GM23338 (cell line): Measurements from ENCODE around the gene POLR3A. TPM values are rescaled to one million over a fixed set of nuclear protein-coding genes. Genes with fewer than 3 reads are reported as not detected.

ENCODE experiments used
- ATAC-seq: fragments of 200-7000 bp; cut with Tn5 transposase; 3 replicates; pipeline ENCODE4 v1.9.1; 2020
- DNase-seq: peaks from one replicate; pipeline ENCODE4 v3.0.0-alpha.2; 2015; ENCODE audit warnings: low spot score
- H2AFZ ChIP-seq: fragments of 200-600 bp; sonication (generic); 2 replicates; pipeline ENCODE4 v1.8.0; 2016; ENCODE audit warnings: antibody characterized with exemption, mild to moderate bottlenecking, moderate library complexity
- H3F3A ChIP-seq: fragments of 200-600 bp; sonication (generic); replicated peaks from 2 replicates; pipeline ENCODE4 v1.8.0; 2017; ENCODE audit warnings: antibody characterized with exemption, mixed run types, low read depth
- H3K27ac ChIP-seq: fragments of 200-600 bp; sonication (generic); 2 replicates; pipeline ENCODE4 v1.6.1; 2016; ENCODE audit warnings: low read depth
- H3K27me3 ChIP-seq: fragments of 200-600 bp; sonication (generic); 2 replicates; pipeline ENCODE4 v1.8.0; 2016; ENCODE audit warnings: mild to moderate bottlenecking, mixed run types, moderate library complexity; ENCODE audit not compliant: insufficient read depth
- H3K36me3 ChIP-seq: fragments of 200-600 bp; sonication (generic); 2 replicates; pipeline ENCODE4 v1.8.0; 2016; ENCODE audit warnings: mild to moderate bottlenecking; ENCODE audit not compliant: insufficient read depth
- H3K4me1 ChIP-seq: fragments of 200-600 bp; sonication (generic); 2 replicates; pipeline ENCODE4 v1.8.0; 2016; ENCODE audit warnings: mild to moderate bottlenecking, moderate library complexity; ENCODE audit not compliant: insufficient read depth
- H3K4me2 ChIP-seq: fragments of 200-600 bp; sonication (generic); 2 replicates; pipeline ENCODE4 v1.7.1; 2017; ENCODE audit warnings: mixed run types
- H3K4me3 ChIP-seq: fragments of 200-600 bp; sonication (generic); 2 replicates; pipeline ENCODE4 v1.6.1; 2016; ENCODE audit warnings: mixed run types
- H3K79me2 ChIP-seq: fragments of 200-600 bp; sonication (generic); replicated peaks from 2 replicates; pipeline ENCODE4 v1.8.0; 2017; ENCODE audit warnings: mild to moderate bottlenecking; ENCODE audit not compliant: insufficient read depth
- H3K9me2 ChIP-seq: fragments of 200-600 bp; sonication (generic); 2 replicates; pipeline ENCODE4 v1.8.0; 2017; ENCODE audit not compliant: insufficient read depth
- H4K20me1 ChIP-seq: fragments of 200-600 bp; sonication (generic); replicated peaks from 2 replicates; pipeline ENCODE4 v1.8.0; 2017; ENCODE audit warnings: mild to moderate bottlenecking; ENCODE audit not compliant: insufficient read depth
- H3K27ac Mint-ChIP-seq: 2 replicates; pipeline ENCODE4 v1.8.0; 2020; ENCODE audit warnings: inconsistent platforms, mild to moderate bottlenecking, moderate library complexity, mixed read lengths
- H3K27me3 Mint-ChIP-seq: 3 replicates; pipeline ENCODE4 v1.8.0; 2022; ENCODE audit warnings: low read depth, mild to moderate bottlenecking, moderate library complexity, mixed read lengths, inconsistent platforms; ENCODE audit not compliant: insufficient read depth, poor library complexity
- H3K36me3 Mint-ChIP-seq: 3 replicates; pipeline ENCODE4 v1.8.0; 2021; ENCODE audit warnings: low read depth, mild to moderate bottlenecking, inconsistent platforms, moderate library complexity, mixed read lengths
- H3K4me1 Mint-ChIP-seq: 3 replicates; pipeline ENCODE4 v1.8.0; 2020; ENCODE audit warnings: mild to moderate bottlenecking, inconsistent platforms, mixed read lengths
- H3K4me3 Mint-ChIP-seq: 3 replicates; pipeline ENCODE4 v1.8.0; 2021; ENCODE audit warnings: moderate library complexity, mild to moderate bottlenecking, inconsistent platforms, mixed read lengths
- H3K9me3 Mint-ChIP-seq: 3 replicates; pipeline ENCODE4 v1.8.0; 2020; ENCODE audit warnings: moderate library complexity, mild to moderate bottlenecking, inconsistent platforms, mixed read lengths
- EZH2 ChIP-seq: fragments of 200-600 bp; sonication (generic); IDR thresholded peaks from one replicate; pipeline ENCODE4 v1.8.0; 2017; ENCODE audit warnings: antibody characterized with exemption, mild to moderate bottlenecking, low read depth; ENCODE audit not compliant: unreplicated experiment
- JUNB ChIP-seq: IDR thresholded peaks from one replicate; pipeline ENCODE4 v1.6.1; 2016; ENCODE audit warnings: antibody characterized with exemption; ENCODE audit not compliant: unreplicated experiment
- NANOG ChIP-seq: IDR thresholded peaks from 2 replicates; pipeline ENCODE4 v1.6.1; 2016; ENCODE audit warnings: antibody characterized with exemption, borderline replicate concordance
- POLR2AphosphoS5 ChIP-seq: IDR thresholded peaks from 2 replicates; pipeline ENCODE4 v1.6.1; 2016; ENCODE audit warnings: antibody characterized with exemption, low read depth
- ZNF114 ChIP-seq: fragments of 250-450 bp; sonication (Bioruptor Pico); IDR thresholded peaks from 2 replicates; pipeline ENCODE4 v1.5.0; 2020; ENCODE audit warnings: mild to moderate bottlenecking, moderate library complexity
- ZNF331 ChIP-seq: fragments of 250-450 bp; sonication (Bioruptor Pico); IDR thresholded peaks from 2 replicates; pipeline ENCODE4 v1.5.0; 2020; ENCODE audit warnings: low read depth, mild to moderate bottlenecking, moderate library complexity
- polyA plus RNA-seq: library from polyadenylated mRNA; unstranded; fragments of >200 nt; fragmentation: Nextera tagmentation; extraction: Ambion mirVana; gene quantifications from 2 replicates; pipeline ENCODE4 v1.2.1, GENCODE V29; 2016
- total RNA-seq: library from RNA; depleted of rRNA; stranded (reverse); fragments of >200 nt; shearing (Covaris generic); gene quantifications from 2 replicates; pipeline ENCODE4 v1.2.3, GENCODE V29; 2014
- TF ChIP-seq, protein P1 (sequence below), 2 experiments: fragments of 200-600 bp in 1 of 2; sonication (generic) in 1 of 2; conservative IDR thresholded peaks; 2 replicates each; pipeline versions ENCODE4 v1.5.1 to v1.6.1; 2016 to 2017; ENCODE audit warnings: antibody characterized with exemption in 2 of 2, low read depth in 2 of 2, mild to moderate bottlenecking in 2 of 2, moderate library complexity in 1 of 2
- TF ChIP-seq, protein P2 (sequence below): fragments of 250-450 bp; sonication (Bioruptor Pico); IDR thresholded peaks from 2 replicates; pipeline ENCODE4 v1.5.0; 2020; ENCODE audit warnings: mild to moderate bottlenecking, moderate library complexity
- TF ChIP-seq, protein P3 (sequence below): IDR thresholded peaks from one replicate; pipeline ENCODE4 v1.6.1; 2018; ENCODE audit warnings: antibody characterized with exemption; ENCODE audit not compliant: unreplicated experiment

POLR3A gene
- total and polyA plus RNA-seq, 2 experiments from 2014 or later = 11.6 to 35.5 TPM

DNA sequence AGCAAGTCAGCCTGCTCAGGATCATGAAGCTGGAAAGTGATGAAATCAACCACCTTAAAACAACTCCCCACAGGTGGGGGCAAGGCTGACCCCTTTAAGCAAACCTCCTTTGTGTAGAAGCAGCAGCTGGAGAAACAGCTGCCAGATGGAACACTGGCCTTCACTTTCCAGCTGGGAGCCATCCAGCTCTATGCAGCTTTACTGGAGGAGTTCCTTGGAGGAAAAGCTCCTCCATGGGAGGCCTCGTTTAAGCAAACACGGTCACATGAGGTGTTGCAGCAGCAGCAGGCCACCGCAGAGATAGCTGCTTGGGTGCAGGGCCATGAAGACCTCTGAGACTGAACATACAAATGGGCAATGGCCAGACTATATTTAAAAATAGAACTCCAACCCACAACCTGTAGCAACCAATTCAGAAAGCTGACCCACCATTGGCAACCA, 89.7 kb downstream of the POLR3A start (continued):
- TF ChIP-seq, protein P1, sequence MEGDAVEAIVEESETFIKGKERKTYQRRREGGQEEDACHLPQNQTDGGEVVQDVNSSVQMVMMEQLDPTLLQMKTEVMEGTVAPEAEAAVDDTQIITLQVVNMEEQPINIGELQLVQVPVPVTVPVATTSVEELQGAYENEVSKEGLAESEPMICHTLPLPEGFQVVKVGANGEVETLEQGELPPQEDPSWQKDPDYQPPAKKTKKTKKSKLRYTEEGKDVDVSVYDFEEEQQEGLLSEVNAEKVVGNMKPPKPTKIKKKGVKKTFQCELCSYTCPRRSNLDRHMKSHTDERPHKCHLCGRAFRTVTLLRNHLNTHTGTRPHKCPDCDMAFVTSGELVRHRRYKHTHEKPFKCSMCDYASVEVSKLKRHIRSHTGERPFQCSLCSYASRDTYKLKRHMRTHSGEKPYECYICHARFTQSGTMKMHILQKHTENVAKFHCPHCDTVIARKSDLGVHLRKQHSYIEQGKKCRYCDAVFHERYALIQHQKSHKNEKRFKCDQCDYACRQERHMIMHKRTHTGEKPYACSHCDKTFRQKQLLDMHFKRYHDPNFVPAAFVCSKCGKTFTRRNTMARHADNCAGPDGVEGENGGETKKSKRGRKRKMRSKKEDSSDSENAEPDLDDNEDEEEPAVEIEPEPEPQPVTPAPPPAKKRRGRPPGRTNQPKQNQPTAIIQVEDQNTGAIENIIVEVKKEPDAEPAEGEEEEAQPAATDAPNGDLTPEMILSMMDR (conservative IDR thresholded peaks at IDR 0.05; ENCODE audit: low read depth in 2 of 2) = no peak
- TF ChIP-seq, protein P2, sequence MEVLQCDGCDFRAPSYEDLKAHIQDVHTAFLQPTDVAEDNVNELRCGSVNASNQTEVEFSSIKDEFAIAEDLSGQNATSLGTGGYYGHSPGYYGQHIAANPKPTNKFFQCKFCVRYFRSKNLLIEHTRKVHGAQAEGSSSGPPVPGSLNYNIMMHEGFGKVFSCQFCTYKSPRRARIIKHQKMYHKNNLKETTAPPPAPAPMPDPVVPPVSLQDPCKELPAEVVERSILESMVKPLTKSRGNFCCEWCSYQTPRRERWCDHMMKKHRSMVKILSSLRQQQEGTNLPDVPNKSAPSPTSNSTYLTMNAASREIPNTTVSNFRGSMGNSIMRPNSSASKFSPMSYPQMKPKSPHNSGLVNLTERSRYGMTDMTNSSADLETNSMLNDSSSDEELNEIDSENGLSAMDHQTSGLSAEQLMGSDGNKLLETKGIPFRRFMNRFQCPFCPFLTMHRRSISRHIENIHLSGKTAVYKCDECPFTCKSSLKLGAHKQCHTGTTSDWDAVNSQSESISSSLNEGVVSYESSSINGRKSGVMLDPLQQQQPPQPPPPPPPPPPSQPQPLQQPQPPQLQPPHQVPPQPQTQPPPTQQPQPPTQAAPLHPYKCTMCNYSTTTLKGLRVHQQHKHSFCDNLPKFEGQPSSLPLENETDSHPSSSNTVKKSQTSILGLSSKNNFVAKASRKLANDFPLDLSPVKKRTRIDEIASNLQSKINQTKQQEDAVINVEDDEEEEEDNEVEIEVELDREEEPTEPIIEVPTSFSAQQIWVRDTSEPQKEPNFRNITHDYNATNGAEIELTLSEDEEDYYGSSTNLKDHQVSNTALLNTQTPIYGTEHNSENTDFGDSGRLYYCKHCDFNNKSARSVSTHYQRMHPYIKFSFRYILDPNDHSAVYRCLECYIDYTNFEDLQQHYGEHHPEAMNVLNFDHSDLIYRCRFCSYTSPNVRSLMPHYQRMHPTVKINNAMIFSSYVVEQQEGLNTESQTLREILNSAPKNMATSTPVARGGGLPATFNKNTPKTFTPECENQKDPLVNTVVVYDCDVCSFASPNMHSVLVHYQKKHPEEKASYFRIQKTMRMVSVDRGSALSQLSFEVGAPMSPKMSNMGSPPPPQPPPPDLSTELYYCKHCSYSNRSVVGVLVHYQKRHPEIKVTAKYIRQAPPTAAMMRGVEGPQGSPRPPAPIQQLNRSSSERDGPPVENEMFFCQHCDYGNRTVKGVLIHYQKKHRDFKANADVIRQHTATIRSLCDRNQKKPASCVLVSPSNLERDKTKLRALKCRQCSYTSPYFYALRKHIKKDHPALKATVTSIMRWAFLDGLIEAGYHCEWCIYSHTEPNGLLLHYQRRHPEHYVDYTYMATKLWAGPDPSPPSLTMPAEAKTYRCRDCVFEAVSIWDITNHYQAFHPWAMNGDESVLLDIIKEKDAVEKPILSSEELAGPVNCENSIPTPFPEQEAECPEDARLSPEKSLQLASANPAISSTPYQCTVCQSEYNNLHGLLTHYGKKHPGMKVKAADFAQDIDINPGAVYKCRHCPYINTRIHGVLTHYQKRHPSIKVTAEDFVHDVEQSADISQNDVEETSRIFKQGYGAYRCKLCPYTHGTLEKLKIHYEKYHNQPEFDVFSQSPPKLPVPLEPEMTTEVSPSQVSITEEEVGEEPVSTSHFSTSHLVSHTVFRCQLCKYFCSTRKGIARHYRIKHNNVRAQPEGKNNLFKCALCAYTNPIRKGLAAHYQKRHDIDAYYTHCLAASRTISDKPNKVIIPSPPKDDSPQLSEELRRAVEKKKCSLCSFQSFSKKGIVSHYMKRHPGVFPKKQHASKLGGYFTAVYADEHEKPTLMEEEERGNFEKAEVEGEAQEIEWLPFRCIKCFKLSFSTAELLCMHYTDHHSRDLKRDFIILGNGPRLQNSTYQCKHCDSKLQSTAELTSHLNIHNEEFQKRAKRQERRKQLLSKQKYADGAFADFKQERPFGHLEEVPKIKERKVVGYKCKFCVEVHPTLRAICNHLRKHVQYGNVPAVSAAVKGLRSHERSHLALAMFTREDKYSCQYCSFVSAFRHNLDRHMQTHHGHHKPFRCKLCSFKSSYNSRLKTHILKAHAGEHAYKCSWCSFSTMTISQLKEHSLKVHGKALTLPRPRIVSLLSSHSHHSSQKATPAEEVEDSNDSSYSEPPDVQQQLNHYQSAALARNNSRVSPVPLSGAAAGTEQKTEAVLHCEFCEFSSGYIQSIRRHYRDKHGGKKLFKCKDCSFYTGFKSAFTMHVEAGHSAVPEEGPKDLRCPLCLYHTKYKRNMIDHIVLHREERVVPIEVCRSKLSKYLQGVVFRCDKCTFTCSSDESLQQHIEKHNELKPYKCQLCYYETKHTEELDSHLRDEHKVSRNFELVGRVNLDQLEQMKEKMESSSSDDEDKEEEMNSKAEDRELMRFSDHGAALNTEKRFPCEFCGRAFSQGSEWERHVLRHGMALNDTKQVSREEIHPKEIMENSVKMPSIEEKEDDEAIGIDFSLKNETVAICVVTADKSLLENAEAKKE (CRISPR knock-in tag) = no peak
- no peak for TF ChIP-seq NANOG
- TF ChIP-seq POLR2AphosphoS5 = no peak
- TF ChIP-seq ZNF114 (CRISPR knock-in tag) = no peak

DNA sequence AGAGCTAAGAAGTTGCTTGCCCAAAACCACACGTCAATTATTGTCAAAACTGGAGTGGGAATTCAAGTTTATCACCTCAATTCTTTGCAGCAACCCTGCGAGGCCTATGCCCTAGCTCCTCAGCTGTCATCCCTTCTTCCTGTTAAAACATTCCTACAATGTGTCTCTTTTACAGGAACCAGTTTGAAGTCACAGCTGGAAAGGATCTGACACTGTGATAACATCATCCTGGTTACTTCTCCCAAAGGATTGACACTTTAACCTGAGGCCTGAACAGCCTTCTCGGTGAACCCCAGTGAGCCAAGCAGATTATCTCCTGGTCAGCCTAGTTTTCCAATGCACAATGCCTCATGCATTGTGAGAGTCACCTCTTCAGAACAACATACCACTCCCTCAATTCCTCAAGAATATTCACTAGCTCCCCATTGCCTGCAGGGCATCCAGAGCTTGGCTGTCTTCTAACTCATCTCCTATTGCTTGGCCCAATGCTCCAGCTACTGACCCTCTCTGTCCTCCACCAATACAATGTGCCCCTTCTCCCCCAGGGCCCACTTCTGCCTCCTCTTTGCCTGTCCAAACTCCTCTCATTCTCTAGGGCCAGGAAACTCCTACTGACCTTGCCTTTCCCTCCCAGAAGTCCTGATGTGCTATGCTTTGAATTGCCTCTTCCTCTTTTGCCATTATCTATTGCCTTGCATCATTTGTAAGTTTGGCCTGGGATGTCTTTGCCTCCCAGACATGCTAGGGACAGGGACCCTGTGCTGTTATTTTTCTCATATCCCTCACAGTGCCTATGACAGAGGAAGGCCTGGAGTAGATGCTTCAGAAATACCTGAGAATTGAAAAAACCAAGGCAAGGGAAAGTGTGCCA, 92.4 kb downstream of the POLR3A start:
- Histone ChIP-seq H3K4me2 (no peak overlapping the region), H3K27ac (no peak overlapping the region), H2AFZ (no peak overlapping the region), H3K4me3 (no peak overlapping the region), H3F3A (no peaks in the 10 kb centered on the region), H3K4me1 (no peaks in the 10 kb centered on the region), H3K9me2 (no peaks in the 10 kb centered on the region), H3K27me3 (no peaks in the 10 kb centered on the region), H3K79me2 (no peaks in the 10 kb centered on the region), H4K20me1 (no peaks in the 10 kb centered on the region), H3K36me3 (no peaks in the 10 kb centered on the region; the same call in 1 of the 2 replicates)
- Mint-ChIP-seq H3K4me1 (peaks cover 17% of the 10 kb centered on the region), H3K27ac (no peak overlapping the region), H3K27me3 (peaks cover 11% of the 10 kb centered on the region), H3K36me3 (no peaks in the 10 kb centered on the region; the same call in 2 of the 3 replicates), H3K9me3 (no peaks in the 10 kb centered on the region), H3K4me3 (no peak overlapping the region)
- ATAC-seq (no peak), DNase-seq (no peak)
- TF ChIP-seq POLR2AphosphoS5 (no peak), EZH2 (no peak), JUNB (no peak), ZNF331 (CRISPR knock-in tag) (no peak)
- TF ChIP-seq, protein P3, sequence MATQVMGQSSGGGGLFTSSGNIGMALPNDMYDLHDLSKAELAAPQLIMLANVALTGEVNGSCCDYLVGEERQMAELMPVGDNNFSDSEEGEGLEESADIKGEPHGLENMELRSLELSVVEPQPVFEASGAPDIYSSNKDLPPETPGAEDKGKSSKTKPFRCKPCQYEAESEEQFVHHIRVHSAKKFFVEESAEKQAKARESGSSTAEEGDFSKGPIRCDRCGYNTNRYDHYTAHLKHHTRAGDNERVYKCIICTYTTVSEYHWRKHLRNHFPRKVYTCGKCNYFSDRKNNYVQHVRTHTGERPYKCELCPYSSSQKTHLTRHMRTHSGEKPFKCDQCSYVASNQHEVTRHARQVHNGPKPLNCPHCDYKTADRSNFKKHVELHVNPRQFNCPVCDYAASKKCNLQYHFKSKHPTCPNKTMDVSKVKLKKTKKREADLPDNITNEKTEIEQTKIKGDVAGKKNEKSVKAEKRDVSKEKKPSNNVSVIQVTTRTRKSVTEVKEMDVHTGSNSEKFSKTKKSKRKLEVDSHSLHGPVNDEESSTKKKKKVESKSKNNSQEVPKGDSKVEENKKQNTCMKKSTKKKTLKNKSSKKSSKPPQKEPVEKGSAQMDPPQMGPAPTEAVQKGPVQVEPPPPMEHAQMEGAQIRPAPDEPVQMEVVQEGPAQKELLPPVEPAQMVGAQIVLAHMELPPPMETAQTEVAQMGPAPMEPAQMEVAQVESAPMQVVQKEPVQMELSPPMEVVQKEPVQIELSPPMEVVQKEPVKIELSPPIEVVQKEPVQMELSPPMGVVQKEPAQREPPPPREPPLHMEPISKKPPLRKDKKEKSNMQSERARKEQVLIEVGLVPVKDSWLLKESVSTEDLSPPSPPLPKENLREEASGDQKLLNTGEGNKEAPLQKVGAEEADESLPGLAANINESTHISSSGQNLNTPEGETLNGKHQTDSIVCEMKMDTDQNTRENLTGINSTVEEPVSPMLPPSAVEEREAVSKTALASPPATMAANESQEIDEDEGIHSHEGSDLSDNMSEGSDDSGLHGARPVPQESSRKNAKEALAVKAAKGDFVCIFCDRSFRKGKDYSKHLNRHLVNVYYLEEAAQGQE = no peak
- TF ChIP-seq, protein P1 (conservative IDR thresholded peaks at IDR 0.05; ENCODE audit: low read depth in 2 of 2) = no peak
